Prostate gland (tissue), 2 donors: ENCODE measurements around the gene GIT2.

ENCODE experiments used
- POLR2A ChIP-seq: fragments of 450-650 bp; IDR thresholded peaks from one replicate; pipeline ENCODE4 v1.6.1; 2016; ENCODE audit warnings: antibody characterized with exemption, mild to moderate bottlenecking
- POLR2AphosphoS5 ChIP-seq: sonication (generic); formaldehyde crosslinking; IDR thresholded peaks from one replicate; pipeline ENCODE4 v1.6.1; 2017; ENCODE audit warnings: antibody characterized with exemption
- TF ChIP-seq, protein P1 (sequence below), 4 experiments: fragments of 200-600 bp in 2 of 4; fragments of 450-650 bp in 2 of 4; sonication (generic) in 2 of 4; IDR thresholded peaks; 1 replicate in 3 of 4; 2 replicates in 1 of 4; pipeline ENCODE4 v1.5.1; 2016 to 2019; ENCODE audit warnings: antibody characterized with exemption in 4 of 4, mild to moderate bottlenecking in 2 of 4, moderate library complexity in 2 of 4

DNA sequence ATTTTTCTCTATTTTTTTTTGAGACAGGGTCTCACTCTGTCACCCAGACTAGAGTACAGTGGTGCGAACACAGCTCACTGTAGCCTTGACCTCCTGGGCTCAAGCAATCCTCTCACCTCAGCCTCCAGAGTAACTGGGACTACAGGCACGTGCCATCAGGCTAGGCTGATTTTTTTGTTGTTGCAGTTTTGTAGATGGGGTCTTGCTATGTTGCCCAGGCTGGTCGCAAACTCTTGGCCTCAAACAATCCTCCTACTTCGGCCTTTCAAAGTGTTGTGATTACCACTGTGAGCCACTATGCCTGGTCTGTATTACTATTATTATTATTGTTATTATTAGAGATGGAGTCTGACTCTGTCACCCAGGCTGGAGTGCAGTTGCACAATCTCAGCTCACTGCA is 23.3 kb downstream of the GIT2 start:
- TF ChIP-seq POLR2AphosphoS5 = no peak
- TF ChIP-seq, protein P1, sequence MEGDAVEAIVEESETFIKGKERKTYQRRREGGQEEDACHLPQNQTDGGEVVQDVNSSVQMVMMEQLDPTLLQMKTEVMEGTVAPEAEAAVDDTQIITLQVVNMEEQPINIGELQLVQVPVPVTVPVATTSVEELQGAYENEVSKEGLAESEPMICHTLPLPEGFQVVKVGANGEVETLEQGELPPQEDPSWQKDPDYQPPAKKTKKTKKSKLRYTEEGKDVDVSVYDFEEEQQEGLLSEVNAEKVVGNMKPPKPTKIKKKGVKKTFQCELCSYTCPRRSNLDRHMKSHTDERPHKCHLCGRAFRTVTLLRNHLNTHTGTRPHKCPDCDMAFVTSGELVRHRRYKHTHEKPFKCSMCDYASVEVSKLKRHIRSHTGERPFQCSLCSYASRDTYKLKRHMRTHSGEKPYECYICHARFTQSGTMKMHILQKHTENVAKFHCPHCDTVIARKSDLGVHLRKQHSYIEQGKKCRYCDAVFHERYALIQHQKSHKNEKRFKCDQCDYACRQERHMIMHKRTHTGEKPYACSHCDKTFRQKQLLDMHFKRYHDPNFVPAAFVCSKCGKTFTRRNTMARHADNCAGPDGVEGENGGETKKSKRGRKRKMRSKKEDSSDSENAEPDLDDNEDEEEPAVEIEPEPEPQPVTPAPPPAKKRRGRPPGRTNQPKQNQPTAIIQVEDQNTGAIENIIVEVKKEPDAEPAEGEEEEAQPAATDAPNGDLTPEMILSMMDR (IDR thresholded peaks at IDR 0.05) = no peak
- TF ChIP-seq POLR2A = no peak
